ENCODE results near the gene PTF1A.
A peak's percentile ranks its signal among the peaks of the same experiment; 100 is the strongest.

Gene PTF1A

DNA sequence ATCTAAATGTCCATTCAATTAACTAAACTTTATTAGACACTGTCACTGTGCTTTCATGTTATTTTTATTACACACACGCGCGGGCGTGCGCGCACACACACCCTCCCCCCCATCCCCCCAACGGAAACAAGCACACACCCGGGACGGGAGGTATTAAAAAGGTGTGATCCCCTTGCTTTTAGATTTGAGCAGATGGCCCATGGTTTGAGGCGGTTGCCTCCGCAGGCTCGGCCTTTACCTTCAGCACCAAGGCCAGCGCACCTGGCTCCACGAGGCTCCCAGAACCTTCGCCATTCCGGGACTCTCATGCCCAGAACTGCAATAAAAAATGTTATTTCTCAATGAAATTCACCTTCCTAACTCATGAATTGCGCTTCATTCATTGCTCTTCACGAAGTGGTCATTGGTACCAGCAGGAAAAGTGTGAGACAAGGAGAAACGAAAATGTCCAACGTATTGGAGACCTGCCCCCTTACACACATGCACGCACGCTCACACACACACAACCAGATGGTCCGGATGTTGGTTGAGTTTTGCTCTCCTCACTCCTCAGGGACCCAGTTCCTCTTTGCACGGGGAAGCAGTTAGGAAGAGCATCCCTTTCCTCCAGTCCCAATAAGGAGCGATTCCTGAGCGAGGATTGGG, 20.8 kb upstream of the PTF1A start:
- no peak for TF ChIP-seq ZNF658 (tag by site-specific recombination; IDR thresholded peaks at IDR 0.05)
- TF ChIP-seq REST (tag by site-specific recombination; IDR thresholded peaks at IDR 0.05), result peak; percentile 97
- Histone ChIP-seq H3K27ac (ENCODE audit: extremely low read depth, low read depth, low read length) (no peak overlapping the region), H3K4me3 (ENCODE audit: low read depth, low read length) (no peak overlapping the region), H3K36me3 (ENCODE audit: control insufficient read depth in 2 of 2, insufficient read depth in 1 of 2, low read length in 2 of 2) (no peaks in the 10 kb centered on the region), H3K4me1 (ENCODE audit: control insufficient read depth, insufficient read depth, low read length) (no peaks in the 10 kb centered on the region; the same call in 1 of the 2 replicates), H3K9me3 (ENCODE audit: control insufficient read depth, insufficient read depth, low read depth, low read length) (no peaks in the 10 kb centered on the region)
- ChIA-PET POLR2A (no interaction called here), CTCF (no interaction called here)

DNA sequence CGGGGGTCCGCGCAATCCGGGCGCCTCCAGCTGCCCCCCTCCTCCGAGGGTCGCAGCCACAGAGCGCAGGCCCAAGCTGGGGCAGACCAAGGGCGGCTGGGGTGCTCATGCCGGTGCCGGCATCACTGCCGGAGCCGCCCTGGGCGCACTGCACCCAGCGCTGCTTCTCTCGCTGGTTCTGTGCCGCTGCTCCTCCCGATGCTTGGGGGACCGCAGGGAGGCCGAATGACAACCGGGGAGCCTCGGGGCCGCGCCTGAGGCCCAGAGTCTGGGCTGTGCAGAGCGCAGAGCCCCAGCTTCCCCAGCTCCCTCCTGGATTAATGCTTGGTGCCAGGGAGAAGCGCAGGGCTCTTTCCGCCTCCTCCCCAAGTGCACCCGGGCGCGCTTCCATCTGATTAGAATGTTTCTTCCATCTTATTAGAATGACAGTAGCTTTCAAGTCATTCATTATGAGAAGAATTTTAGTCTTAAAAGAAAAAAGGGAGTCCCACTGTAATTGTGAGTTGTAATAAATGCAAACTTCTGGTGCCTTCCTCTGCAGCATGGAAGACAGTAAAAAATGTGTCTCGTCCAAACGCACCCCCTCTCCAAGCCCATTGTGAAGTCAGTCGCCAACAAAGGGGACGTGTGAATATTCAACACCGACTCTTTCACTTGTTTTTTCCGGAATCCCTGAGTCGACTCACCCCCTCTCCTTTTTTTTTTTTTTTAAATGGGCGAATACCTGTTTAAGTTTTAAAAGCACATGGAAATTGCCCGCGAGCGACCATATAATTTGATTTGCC, 19.5 kb upstream of the PTF1A start:
- Histone ChIP-seq H3K36me3 (ENCODE audit: control insufficient read depth in 2 of 2, insufficient read depth in 1 of 2, low read length in 2 of 2) (no peaks in the 10 kb centered on the region), H3K4me3 (ENCODE audit: low read depth, low read length) (no peak overlapping the region), H3K27ac (ENCODE audit: extremely low read depth, low read depth, low read length) (no peak overlapping the region), H3K9me3 (ENCODE audit: control insufficient read depth, insufficient read depth, low read depth, low read length) (no peaks in the 10 kb centered on the region), H3K4me1 (ENCODE audit: control insufficient read depth, insufficient read depth, low read length) (no peaks in the 10 kb centered on the region; the same call in 1 of the 2 replicates)
- TF ChIP-seq ZEB2 (tag by site-specific recombination; IDR thresholded peaks at IDR 0.05), result no peak
- no peak for TF ChIP-seq YY2 (tag by site-specific recombination; IDR thresholded peaks at IDR 0.05)
- no peak for TF ChIP-seq ZIC2 (tag by site-specific recombination; IDR thresholded peaks at IDR 0.05)
- TF ChIP-seq GLIS2 (tag by site-specific recombination; IDR thresholded peaks at IDR 0.05), result peak; percentile 34
- TF ChIP-seq ZBTB1 (tag by site-specific recombination; IDR thresholded peaks at IDR 0.05), result no peak
- TF ChIP-seq ZXDB (tag by site-specific recombination; IDR thresholded peaks at IDR 0.05), result no peak
- TF ChIP-seq, protein P1, sequence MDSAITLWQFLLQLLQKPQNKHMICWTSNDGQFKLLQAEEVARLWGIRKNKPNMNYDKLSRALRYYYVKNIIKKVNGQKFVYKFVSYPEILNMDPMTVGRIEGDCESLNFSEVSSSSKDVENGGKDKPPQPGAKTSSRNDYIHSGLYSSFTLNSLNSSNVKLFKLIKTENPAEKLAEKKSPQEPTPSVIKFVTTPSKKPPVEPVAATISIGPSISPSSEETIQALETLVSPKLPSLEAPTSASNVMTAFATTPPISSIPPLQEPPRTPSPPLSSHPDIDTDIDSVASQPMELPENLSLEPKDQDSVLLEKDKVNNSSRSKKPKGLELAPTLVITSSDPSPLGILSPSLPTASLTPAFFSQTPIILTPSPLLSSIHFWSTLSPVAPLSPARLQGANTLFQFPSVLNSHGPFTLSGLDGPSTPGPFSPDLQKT (IDR thresholded peaks at IDR 0.05; ENCODE audit: borderline replicate concordance, low read depth, low read length), result no peak
- peak; percentile 43 for TF ChIP-seq ZNF335 (tag by site-specific recombination; conservative IDR thresholded peaks at IDR 0.05)
- no peak for TF ChIP-seq TCF7L2 (IDR thresholded peaks at IDR 0.05; ENCODE audit: borderline replicate concordance, low read depth, low read length)
- TF ChIP-seq, protein P2, sequence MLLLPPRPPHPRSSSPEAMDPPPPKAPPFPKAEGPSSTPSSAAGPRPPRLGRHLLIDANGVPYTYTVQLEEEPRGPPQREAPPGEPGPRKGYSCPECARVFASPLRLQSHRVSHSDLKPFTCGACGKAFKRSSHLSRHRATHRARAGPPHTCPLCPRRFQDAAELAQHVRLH (tag by site-specific recombination; IDR thresholded peaks at IDR 0.05), result no peak
- no peak for TF ChIP-seq ZNF169 (tag by site-specific recombination; IDR thresholded peaks at IDR 0.05)
- no peak for TF ChIP-seq ZNF280C (tag by site-specific recombination; IDR thresholded peaks at IDR 0.05)
- TF ChIP-seq ZNF174 (tag by site-specific recombination; IDR thresholded peaks at IDR 0.05), result no peak
- ChIA-PET POLR2A (no interaction called here), CTCF (interaction anchor here (1.1 to 1.4 kb wide), 2 partner anchors 14 to 49 kb away, joined by 3 to 6 read pairs; no protein-coding TSS in a partner anchor)

All from HEK293 (cell line).